HG02852 (cell line): ENCODE results near the gene ZNF709.
"Not testable (repeated sequence)": the region's sequence is repeated elsewhere in the genome, so short reads cannot be mapped to it uniquely, and the experiment has no call there.

Experiments
- ATAC-seq: cut with Tn5 transposase; IDR thresholded peaks from one replicate; pipeline ENCODE4 v1.9.1; 2021; ENCODE audit warnings: mild to moderate bottlenecking, moderate library complexity; ENCODE audit not compliant: unreplicated experiment

ZNF709 gene

GRCh38 chr19:12484371-12485051, at the start of gene ZNF709:
ZNF709 (minus strand) TSS chr19:12484816; CDS start chr19:12484657, 159 bp downstream.
- ATAC-seq = peak; percentile 95

GRCh38 chr19:12527034-12527836, 42.6 kb upstream of the ZNF709 start:
- no peak for ATAC-seq

- no peak for ATAC-seq
Measured at GRCh38 chr19:12526542-12526941, 41.9 kb upstream of the ZNF709 start.

- ATAC-seq = no peak
Measured at GRCh38 chr19:12521996-12522395, 37.4 kb upstream of the ZNF709 start.

GRCh38 chr19:12513531-12514061, 29.0 kb upstream of the ZNF709 start:
- ATAC-seq = no peak

GRCh38 chr19:12497032-12497431, 12.4 kb upstream of the ZNF709 start:
- no peak for ATAC-seq

GRCh38 chr19:12496480-12496879, 11.9 kb upstream of the ZNF709 start:
- no peak for ATAC-seq

DNA sequence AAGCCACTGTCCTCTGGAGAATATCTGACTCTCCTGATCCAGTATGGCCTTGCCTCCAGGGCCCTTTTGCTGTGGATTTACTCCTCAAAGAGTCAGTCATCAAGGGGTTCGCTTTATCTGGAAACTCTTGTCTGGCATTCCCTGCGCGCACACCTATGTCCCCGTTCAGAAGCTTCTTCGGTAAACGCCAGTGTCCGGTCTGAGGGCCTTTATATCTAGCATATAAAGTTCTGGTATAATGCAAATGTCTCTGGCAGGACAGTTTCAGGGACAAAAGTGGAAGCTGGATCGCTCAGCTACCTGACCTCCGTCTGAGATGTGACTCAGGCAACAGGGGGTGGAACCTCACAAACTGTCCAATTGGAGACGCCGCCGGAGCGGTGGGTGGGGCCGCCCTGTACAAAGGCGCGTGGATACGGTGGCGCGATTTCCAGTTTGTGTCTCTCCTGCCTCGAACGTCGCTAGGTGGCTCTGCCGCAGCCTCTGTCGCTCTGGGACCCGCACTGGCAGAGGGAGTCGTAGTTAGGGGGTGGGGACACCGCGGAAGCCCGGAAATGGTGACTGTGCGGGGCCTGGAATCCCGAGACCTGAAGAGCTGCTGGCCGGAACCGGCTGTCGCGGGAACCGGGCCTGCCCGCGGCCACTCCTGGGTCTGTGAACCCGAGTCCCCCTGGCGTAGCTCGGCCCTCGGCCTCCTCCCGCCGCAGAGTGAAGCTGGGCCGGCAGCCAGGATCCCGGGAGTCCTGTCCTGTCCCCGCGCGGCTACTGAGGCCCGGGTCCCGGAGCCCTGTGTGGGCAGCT, 10.6 kb upstream of the ZNF709 start:
- ATAC-seq = peak; percentile 79

DNA sequence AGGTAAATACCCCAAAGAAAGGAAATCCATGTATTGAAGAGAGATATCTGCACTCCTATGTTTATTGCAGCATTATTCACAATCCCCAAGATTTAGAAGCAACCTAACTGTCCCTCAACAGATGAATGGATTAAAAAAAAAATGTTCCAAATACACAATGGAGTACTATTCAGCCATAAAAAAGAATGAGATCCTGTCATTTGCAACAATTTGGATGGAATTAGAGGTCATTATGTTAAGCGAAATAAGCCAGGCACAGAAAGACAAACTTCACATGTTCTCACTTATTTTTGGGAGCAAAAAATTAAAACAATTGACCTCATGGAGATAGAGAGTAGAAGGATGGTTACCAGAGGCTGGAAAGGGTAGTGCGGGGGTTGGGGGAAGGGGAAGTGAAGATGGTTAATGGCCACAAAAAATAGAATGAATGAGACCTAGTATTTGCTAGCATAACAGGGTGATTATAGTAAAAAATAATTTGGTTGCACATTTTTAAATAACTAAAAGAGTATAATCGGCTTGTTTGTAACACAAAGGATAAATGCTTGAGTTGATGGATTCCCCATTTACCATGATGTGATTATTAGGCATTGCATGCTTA, 9.7 kb upstream of the ZNF709 start:
- no peak for ATAC-seq

- not testable (repeated sequence) for ATAC-seq
Measured at GRCh38 chr19:12486265-12486783, 1.7 kb upstream of the ZNF709 start.

DNA sequence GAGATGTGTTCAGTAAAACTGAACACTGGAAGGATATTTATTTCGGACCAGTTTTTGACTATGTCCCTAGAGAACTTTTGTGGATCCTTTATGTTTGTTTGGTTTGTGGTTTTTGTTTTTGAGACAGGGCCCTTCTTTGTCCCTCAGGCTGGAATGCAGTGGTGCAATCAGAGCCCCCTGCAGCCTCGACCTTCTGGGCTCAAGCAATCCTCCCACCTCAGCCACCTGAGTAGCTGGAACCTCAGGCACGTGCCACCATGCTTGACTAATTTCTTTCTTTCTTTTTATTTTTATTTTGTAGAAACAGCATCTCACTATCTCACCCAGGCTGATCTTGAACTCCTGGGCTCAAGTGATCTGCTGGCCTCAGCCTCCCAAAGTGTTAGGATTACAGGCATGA, 955 bp upstream of the ZNF709 start:
- no peak for ATAC-seq

GRCh38 chr19:12485052-12485416, 418 bp upstream of the ZNF709 start:
- peak; percentile 17 for ATAC-seq

DNA sequence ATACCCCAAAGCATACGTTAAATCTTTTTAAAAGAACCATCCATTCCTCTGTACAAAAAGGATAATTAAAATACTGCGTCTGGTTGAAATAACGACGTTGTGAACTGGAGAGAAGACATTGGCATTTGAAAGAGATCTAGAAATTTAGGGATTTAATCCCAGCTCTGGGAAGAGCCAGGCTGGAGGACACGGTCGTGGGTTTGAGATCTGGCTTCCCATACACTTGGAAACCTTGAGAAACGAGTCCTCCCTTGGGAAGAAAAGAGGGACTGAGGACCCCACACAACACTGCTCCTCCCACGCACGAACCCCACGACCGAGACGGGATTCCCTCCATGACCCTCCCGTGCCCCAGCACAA, 625 bp downstream of the ZNF709 start:
- no peak for ATAC-seq

DNA sequence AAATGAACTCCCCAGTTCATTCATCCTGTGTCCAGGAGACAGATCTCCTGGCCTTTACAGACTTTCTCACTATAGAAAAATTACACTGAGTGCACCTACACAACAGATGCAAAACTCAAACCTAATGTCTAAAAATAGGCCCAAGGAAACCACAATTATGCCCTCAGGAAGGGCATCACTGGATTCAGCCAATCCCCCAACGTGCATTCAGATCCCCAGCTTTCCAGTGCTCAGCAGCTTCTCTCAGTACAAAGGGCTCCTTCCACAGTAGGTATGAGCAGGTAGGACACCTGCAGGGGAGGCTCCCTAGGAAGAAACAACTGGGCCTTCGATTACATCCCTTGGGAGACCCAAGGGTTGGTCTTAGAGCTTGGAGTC, 2.1 kb downstream of the ZNF709 start:
- ATAC-seq = no peak

DNA sequence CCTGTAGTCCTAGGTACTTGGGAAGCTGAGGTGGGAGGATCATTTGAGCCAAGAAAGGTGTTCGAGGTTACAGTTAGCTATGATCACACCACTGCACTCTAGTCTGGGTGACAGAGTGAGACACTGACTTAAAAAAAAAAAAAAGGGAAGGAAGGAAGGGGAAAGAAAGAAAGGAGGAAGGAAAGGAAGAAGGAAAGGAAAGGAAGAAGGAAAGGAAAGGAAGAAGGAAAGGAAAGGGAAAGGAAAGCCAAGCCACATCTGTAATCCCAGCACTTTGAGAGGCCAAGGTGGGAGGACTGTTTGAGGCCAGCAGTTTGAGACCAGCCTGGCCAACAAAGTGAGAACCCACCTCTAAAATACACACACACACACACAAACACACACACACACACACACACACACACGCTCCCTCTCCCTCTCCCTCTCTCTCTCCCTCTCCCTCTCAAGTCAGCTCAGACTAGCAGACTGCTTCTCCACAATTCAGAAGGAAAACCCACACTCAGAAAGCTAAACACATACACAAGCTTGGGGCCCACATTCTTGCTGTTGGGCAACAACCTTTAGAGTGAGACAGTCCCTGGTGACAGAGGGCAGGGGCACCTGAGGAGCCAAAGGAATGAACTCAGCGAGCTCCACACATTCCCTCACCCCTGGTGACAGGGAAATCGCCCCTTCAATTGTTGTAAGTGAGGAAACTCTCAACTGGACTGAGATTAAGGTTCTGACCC, 2.7 kb downstream of the ZNF709 start:
- ATAC-seq = no peak

DNA sequence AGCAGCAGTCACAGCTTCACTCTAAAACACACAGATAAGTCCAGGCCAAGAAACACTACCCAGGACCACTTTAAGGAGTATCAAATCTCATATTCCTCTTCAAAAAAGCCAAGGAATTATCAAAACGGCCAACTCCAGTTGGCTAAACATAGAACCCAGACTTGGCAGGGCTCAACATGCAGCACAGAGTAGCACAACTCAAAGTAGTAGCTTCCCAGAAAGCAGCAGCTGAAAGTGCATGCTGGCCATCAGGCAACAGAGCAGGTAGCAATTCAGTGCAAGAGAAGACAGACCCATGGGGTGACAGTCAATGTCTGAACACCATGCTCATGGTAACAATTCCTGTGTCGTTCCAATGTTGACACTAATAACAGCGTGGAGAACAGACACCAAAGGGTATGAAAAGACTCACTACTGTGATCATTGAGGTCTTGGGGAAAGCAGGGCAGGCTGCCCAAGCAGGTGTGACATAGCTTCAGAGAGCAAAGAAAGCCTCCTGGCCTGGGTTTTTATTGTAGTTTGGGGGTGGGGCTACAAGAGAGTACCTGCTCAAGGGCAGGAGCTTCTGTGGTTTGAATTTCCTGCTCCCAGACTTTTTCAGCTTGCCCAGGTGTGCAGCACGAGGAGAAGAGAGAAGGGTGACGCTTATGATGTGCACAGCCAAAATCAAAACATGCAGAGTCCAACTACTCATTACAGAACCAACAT, 6.2 kb downstream of the ZNF709 start:
- no peak for ATAC-seq

DNA sequence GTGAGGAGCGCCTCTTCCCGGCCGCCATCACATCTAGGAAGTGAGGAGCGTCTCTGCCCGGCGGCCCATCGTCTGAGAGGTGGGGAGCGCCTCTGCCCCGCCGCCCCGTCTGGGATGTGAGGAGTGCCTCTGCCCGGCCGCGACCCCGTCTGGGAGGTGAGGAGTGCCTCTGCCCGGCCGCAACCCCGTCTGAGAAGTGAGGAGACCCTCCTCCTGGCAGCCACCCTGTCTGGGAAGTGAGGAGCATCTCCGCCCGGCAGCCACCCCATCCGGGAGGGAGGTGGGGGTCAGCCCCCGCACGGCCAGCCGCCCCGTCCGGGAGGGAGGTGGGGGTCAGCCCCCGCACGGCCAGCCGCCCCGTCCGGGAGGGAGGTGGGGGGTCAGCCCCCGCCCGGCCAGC, 17.0 kb downstream of the ZNF709 start:
- not testable (repeated sequence) for ATAC-seq

DNA sequence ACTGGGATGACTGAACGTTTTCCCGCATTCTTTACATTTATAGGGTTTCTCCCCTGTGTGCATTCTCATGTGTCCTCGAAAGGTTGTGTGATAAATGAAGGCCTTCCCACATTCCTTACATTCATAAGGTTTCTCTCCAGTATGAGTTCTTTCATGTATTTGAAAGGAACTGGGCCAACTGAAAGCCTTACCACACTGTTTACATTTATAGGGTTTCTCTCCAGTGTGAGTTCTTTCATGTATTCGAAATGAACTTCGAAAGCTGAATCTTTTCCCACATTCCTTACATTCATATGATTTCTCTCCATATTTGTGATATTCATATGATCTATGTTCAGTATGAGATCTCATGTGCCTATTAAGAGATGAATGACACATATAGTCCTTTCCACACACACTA, 19.4 kb downstream of the ZNF709 start:
- ATAC-seq = no peak

DNA sequence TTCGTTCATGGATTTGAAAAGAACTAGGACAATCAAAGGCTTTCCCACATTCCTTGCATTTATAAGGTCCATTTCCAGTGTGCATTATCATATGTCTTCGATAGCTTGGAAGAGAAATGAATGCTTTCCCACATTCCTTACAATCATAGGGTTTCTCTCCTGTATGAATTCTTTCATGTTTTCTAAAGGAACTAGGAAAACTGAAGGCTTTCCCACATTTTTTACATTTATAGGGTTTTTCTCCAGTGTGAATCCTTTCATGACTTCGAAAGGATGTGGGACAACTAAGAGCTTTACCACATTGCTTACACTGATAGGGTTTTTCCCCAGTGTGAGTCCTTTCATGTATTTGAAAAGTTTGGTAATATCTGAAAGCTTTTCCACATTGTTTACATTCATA, 19.8 kb downstream of the ZNF709 start:
- ATAC-seq = no peak

- ATAC-seq = not testable (repeated sequence)
Measured at GRCh38 chr19:12464139-12464538, 20.5 kb downstream of the ZNF709 start.
